GM19193 (cell line): ENCODE measurements around the gene KIF27.

ENCODE experiments used
- POLR2A ChIP-seq: IDR thresholded peaks from 4 replicates; pipeline ENCODE4 v1.6.1; 2011; ENCODE audit not compliant: insufficient read depth, insufficient read length; ENCODE audit errors: extremely low read depth

KIF27 gene

GRCh38 chr9:83920927-83921707, at the start of gene KIF27:
KIF27 (minus strand) TSS chr9:83921432; CDS start chr9:83915591, 5,841 bp downstream.
- TF ChIP-seq POLR2A: peak; percentile 93

- no peak for TF ChIP-seq POLR2A
Measured at GRCh38 chr9:83969602-83970001, 48.4 kb upstream of the KIF27 start.

GRCh38 chr9:83967073-83967472, 45.8 kb upstream of the KIF27 start:
- no peak for TF ChIP-seq POLR2A

- TF ChIP-seq POLR2A: no peak
Measured at GRCh38 chr9:83966209-83966582, 45.0 kb upstream of the KIF27 start.

GRCh38 chr9:83965350-83966208, 44.3 kb upstream of the KIF27 start:
- peak; percentile 22 for TF ChIP-seq POLR2A

GRCh38 chr9:83964973-83965349, 43.7 kb upstream of the KIF27 start:
- TF ChIP-seq POLR2A: peak; percentile 47

GRCh38 chr9:83962165-83962564, 40.9 kb upstream of the KIF27 start:
- no peak for TF ChIP-seq POLR2A

- TF ChIP-seq POLR2A: no peak
Measured at GRCh38 chr9:83960991-83961390, 39.8 kb upstream of the KIF27 start.

- TF ChIP-seq POLR2A: no peak
Measured at GRCh38 chr9:83959061-83959460, 37.8 kb upstream of the KIF27 start.

- no peak for TF ChIP-seq POLR2A
Measured at GRCh38 chr9:83957248-83957513, 35.9 kb upstream of the KIF27 start.

GRCh38 chr9:83956436-83957247, 35.4 kb upstream of the KIF27 start:
- peak; percentile 76 for TF ChIP-seq POLR2A

GRCh38 chr9:83956086-83956435, 34.8 kb upstream of the KIF27 start:
- TF ChIP-seq POLR2A: no peak

- no peak for TF ChIP-seq POLR2A
Measured at GRCh38 chr9:83940590-83941303, 19.5 kb upstream of the KIF27 start.

- TF ChIP-seq POLR2A: no peak
Measured at GRCh38 chr9:83937861-83938455, 16.7 kb upstream of the KIF27 start.
